Measurements from ENCODE around the gene ATP6V0A4.
"Not testable (repeated sequence)": the region's sequence is repeated elsewhere in the genome, so short reads cannot be mapped to it uniquely, and the experiment has no call there.

ATP6V0A4 gene

GRCh38 chr7:138695776-138696175 lies 102.2 kb downstream of the ATP6V0A4 start:
- DNase-seq = not testable (repeated sequence)

- no peak for DNase-seq
These were observed 102.9 kb downstream of the ATP6V0A4 start for GRCh38 chr7:138695106-138695505.

- no peak for DNase-seq
These were observed 106.8 kb downstream of the ATP6V0A4 start for GRCh38 chr7:138691178-138691577.

GRCh38 chr7:138690495-138690894 lies 107.5 kb downstream of the ATP6V0A4 start:
- DNase-seq = no peak

GRCh38 chr7:138688037-138688436 lies 110.0 kb downstream of the ATP6V0A4 start:
- not testable (repeated sequence) for DNase-seq

GRCh38 chr7:138684340-138684739 lies 113.7 kb downstream of the ATP6V0A4 start:
- DNase-seq = no peak

GRCh38 chr7:138679793-138680192 lies 118.2 kb downstream of the ATP6V0A4 start:
- DNase-seq = no peak

GRCh38 chr7:138670594-138670993 lies 127.4 kb downstream of the ATP6V0A4 start:
- DNase-seq = no peak

GRCh38 chr7:138669364-138669763 lies 128.6 kb downstream of the ATP6V0A4 start:
- no peak for DNase-seq

GRCh38 chr7:138668946-138669345 lies 129.1 kb downstream of the ATP6V0A4 start:
- DNase-seq = no peak

- no peak for DNase-seq
These were observed 129.8 kb downstream of the ATP6V0A4 start for GRCh38 chr7:138668229-138668596.

- DNase-seq = no peak
These were observed 130.3 kb downstream of the ATP6V0A4 start for GRCh38 chr7:138667535-138668228.

GRCh38 chr7:138666385-138666784 lies 131.6 kb downstream of the ATP6V0A4 start:
- DNase-seq = no peak

- DNase-seq = no peak
These were observed 132.3 kb downstream of the ATP6V0A4 start for GRCh38 chr7:138665669-138666140.

- no peak for DNase-seq
These were observed 132.7 kb downstream of the ATP6V0A4 start for GRCh38 chr7:138665249-138665648.

GRCh38 chr7:138663725-138664710 lies 134.0 kb downstream of the ATP6V0A4 start:
- no peak for DNase-seq

- DNase-seq = no peak
These were observed 135.0 kb downstream of the ATP6V0A4 start for GRCh38 chr7:138662991-138663320.

GRCh38 chr7:138662076-138662990 lies 135.7 kb downstream of the ATP6V0A4 start:
- DNase-seq = no peak

GRCh38 chr7:138661069-138661635 lies 136.8 kb downstream of the ATP6V0A4 start:
- no peak for DNase-seq

- DNase-seq = no peak
These were observed 139.1 kb downstream of the ATP6V0A4 start for GRCh38 chr7:138658889-138659288.

GRCh38 chr7:138657854-138658386 lies 140.1 kb downstream of the ATP6V0A4 start:
- no peak for DNase-seq

GRCh38 chr7:138656952-138657351 lies 141.0 kb downstream of the ATP6V0A4 start:
- DNase-seq = no peak
